Stimulated activated CD8-positive, alpha-beta memory T cell treated with anti-CD3 and anti-CD28 coated beads, Interleukin-7, amount 100 ng/mL, for 48 hours (primary cell): Measurements from ENCODE around the gene STX18.

ENCODE experiments used
- DNase-seq, 2 donors: peaks; one replicate each; pipeline ENCODE4 v3.0.0-alpha.2; 2020; ENCODE audit warnings: low read depth in 1 of 2; ENCODE audit errors: extremely low read depth in 1 of 2

Gene STX18

GRCh38 chr4:4408132-4408523 lies 133.7 kb downstream of the STX18 start:
- no peak for DNase-seq

DNA sequence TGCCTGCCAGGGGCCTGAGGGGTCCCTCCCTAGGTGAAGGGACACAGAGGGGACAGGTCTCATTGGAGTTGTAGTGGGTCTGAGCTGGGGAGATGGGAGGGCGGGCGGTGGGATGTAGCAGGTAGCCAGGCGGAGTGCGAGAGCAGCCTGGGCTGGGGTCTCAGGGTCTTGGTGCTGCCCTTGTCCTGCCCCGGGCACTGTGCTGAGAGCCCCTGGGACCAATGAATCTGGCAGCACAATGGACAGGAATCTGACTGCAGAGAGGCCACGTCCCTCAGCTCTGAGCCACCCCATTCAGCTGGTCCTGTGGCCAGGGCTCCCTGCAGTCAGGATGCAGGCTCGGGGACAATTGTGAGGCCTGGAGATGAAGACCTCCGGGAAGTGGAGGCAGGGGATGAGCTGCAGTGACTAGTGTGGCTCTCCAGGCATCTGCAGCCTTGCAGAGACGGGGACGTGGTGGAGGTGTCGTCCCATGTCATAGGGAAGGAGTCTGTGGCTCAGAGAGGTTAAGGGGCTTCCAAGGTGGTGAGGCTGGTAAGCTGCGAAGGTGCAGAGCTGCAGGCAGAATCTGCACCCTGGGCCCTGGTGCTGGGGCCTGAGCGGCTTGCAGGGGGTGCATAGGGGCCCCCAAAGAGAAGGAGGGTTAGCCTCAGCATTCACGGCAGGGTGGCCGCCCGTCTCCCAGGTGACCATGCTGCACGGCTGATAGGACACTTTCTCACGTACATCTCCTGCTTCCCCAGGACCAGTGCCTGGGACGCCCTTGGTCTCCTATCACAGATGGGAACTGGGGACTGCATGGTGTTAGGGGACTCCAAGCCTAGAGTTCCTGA lies 134.3 kb downstream of the STX18 start:
- DNase-seq: no peak

DNA sequence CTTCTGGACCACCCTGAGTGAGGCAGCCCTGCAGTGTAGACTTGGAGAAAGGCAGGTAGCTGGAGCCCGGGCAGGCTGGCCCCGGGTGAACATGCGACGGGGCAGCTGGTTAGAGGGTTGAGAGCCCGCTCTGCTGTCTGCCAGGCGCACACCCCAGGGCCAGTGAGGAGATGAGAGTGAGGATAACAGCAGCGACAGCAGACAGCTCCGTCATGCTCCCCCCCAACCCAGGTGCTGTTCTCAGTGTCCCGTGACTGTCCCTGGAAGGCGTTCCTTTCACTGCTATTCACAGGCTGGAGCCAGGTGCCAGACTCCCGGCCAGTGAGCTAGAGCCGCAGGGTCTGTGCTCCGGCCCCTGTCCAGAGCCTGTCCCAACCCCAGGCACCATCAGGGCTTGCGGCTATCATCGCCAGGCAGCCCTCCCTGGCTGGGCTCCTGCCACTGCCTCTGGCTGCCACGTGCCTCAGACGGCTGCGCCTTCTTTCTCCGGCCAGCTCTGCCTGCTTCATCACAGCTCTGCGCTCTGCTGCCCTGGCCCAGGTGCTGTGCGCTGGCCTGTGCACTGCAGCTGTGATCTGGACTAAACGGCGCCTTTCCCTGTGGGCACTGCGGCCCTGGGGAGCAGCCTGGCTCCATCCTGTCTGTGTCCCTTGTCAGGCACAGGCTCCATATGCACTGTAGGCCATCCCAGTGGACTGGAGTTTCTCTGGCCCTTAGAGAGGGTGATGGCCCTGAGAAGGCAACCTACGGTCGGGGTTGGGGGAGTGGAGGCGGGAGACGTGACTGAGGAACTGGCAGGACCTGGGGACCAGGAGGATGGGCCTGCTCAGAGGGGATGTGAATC lies 135.2 kb downstream of the STX18 start:
- DNase-seq: no peak

DNA sequence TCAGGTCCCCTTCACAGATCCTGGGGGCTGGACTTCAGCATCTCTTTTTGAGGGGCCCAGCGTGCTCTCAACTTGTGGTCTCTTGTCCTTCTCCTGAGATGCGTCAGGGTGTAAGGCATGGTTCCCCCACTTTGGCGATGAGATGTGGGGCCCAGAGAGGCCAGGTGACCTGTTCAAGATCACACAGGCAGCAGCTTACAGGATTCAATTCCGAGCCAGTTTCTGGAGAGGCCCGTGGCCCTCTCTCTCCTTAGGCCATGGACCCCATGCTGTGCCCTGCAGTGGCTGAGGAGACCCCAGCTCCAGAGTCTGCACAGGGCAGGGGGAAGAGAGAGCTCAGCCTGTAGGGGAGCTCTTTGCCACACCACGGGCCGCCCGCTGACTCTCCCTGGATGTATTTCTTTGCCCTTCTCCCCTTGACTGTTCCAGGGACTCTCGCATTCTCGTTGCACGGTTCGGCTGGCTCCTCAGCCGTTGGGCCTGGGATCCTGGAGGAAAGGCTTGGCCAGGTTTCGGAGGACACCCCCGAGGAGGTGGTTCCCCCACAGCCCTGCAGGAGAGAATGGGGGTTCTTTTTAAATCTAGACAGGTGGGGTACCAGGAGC lies 136.4 kb downstream of the STX18 start:
- no peak for DNase-seq

- DNase-seq: no peak
Measured at GRCh38 chr4:4402966-4403365, 138.9 kb downstream of the STX18 start.

- no peak for DNase-seq
Measured at GRCh38 chr4:4401036-4401435, 140.8 kb downstream of the STX18 start.

DNA sequence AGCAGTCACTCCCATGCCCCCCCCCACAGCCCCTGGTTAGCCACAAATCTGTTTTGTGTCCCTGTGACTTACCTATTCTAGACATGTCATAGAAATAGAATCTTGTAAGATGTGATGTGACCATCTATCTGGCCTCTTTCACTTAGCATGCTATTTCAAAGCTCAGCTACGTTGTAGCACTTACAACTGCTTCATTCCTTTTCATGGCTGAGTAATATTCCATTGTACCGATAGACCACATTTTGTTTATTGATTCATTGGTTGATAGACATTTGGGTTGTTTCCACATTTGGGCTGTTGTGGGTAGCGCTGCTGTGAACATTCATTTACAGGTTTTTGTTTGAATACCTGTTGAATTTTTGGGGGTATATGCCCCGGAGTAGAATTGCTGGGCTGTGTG lies 143.4 kb downstream of the STX18 start:
- no peak for DNase-seq

DNA sequence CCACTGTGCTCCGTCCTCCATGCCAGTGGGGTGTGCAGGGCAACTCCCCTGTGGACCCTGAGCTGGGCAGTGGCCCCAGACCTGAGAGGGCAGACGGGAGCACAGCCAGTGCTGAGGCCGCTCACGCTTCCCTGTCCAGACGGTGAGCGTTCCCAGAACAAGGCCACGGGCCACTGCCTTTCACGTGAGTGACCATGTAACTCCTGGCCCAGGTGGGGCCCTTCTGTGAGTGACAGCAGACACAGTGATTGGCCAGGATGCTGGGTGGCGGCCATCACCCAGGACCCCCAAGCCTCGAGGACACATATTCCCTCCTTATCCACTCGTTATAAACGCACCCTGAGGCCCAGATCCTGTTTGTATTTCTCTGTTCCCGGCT lies 144.4 kb downstream of the STX18 start:
- DNase-seq: no peak

DNA sequence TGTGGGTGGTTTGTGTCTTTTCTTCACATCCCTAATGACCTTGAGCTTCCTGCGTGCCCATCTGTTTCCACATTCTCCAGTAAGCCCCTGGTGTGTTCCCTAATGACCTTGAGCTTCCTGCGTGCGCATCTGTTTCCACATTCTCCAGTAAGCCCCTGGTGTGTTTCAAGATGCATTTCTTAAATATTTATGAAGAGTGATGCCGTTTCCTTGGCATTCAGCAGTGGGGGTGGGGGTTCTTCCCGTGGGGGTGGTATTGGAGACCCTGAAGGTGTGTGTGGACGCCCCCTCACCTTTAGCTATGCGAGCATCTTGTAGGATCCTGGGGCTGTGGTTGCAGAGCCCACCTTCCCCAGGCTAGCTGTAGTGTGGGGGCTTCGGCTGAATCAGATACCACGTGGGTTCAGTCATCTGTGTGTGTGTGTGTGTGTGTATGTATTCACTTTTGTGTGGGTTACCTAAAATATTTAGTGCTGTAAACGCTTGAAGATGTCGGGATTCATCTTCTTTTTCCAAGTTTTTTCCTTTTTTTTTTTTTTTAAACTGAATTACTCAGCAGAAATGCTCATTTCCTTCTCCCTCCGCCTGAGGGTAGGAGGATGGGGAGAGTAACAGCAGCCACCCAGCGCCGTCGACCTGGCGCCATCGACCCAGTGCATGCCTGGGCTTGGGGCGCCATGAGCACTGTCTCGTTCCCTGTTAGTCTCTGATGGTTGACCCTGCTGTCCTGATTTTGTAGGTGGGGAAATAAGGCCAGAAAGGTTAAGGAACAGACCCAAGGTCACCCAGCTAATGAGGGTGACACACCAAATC lies 145.0 kb downstream of the STX18 start:
- DNase-seq: no peak

DNA sequence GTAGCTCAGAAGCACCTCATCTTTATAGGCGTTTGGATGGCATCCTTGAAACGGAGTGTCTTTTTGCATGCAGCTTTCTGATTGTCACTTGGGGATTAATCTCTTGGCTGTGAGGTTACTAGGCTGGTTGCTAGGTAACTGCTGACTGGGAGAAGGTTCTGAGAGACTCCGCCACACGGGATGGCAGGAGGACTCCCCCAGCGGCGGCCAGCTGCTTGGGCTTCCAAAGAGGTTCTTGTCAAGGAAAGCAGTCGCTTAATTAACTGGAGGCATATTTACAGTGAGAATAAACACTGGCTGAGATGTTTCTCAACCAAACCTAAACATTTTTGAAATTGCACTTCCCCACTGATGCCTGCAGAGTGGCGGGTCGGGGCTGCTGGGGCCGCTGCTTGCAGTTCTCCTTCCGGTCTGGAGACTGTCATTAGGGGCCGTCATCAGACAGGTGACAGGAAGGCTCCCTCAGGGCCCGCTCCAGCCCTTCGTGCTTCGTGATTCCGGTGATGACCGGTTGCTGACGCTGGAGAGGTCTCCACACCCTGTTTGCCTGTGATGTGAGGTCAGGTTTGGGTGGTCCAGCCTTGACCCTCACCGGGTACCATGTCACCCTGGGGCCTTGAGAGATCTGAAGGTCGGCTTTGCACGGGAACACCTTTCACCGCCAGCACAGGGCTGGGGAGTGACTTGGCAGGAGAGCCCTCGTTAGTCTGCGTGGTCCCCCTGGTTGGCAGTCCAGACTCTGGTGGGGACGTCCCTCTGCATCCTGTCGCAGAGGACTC lies 145.8 kb downstream of the STX18 start:
- no peak for DNase-seq

- DNase-seq: no peak
Measured at GRCh38 chr4:4395371-4395770, 146.5 kb downstream of the STX18 start.

GRCh38 chr4:4394644-4395043 lies 147.2 kb downstream of the STX18 start:
- DNase-seq: no peak

DNA sequence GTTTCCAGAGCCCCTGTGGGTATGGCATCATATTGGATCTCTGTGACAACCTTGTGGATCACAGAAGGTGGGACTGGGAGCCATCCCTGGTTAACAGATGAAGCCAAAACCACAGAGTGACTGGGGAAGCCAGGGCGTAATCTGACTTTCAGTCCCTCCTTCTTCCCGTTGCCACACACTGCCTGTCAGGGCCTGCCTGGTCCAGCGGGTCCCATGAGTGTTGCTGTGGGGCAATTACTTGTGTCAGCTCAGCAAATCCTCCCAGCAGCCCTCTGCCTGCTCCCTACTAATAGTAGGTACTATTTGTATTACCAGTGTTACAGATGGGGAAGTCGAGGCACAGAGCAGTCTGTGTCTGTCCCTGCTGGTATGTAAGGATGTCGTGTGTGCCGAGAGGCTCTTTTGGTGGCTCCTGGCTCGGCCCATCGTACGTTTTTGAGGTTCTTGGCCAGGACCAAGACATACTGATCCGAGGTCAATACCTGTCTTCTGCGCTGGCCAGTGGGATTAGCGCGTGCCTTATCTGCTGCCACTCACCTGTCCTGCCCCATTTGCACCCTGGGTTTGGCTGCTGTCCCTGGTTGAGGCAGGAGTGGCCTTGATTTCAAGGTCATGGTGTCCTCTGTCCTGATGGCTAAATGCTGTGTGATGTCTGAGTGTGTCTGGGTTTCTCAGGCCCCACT lies 149.2 kb downstream of the STX18 start:
- no peak for DNase-seq

GRCh38 chr4:4391866-4392265 lies 150.0 kb downstream of the STX18 start:
- no peak for DNase-seq

- DNase-seq: no peak
Measured at GRCh38 chr4:4390515-4391240, 151.2 kb downstream of the STX18 start.

DNA sequence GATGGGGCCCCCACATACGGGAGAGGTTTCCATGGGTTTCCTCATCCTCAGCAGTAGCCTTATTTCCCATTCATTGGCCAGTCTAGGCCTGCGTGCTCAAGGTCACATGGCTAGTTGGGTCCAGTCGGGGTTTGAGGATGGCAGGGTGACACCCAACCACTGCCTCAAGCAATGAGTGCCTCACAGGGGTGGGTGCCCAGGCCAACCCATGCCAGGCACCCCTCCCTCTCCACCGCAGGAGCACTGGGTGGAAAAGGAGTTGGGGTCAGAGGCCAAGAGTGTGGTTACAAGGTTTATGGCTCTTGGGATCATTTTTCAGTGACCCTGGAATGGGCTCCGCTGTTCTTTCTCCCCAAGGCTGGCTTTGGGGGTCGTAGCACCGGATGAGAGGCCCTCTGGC lies 151.8 kb downstream of the STX18 start:
- no peak for DNase-seq

DNA sequence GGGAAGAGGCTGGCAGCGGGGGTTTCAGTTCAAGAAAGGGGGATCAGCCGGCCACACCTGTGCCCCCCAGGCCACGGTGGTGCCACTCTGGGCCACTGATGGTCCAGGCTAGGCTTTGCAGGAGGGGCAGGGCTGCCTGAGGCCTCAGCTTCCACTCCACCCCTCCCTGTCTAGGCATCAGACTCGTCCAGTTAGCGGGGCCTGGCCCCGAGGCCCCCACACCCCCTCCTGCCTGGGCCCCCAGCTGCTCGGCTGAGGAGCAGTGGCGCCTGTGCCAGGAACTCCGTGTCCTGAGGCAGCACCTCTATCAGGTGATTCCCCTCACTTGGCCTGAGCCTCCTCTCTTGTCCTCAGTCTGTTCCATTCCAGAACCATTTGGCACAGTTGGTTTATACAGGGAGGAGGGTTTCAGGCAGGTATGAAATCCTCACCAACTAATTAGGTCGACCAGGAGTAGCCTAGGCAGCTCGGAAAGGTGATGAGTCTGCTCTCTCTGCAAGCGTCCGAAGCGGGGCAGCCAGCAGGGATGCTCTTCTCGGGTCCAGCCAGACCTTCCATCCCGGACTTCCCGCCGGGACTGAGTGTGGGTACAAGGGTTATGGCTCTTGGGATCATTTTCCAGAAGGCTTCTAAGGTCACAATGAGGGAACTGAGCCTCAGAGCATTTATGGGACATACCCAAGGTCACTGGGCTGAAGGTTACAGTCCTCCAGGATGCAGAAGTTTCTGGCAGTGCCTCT lies 152.8 kb downstream of the STX18 start:
- no peak for DNase-seq

DNA sequence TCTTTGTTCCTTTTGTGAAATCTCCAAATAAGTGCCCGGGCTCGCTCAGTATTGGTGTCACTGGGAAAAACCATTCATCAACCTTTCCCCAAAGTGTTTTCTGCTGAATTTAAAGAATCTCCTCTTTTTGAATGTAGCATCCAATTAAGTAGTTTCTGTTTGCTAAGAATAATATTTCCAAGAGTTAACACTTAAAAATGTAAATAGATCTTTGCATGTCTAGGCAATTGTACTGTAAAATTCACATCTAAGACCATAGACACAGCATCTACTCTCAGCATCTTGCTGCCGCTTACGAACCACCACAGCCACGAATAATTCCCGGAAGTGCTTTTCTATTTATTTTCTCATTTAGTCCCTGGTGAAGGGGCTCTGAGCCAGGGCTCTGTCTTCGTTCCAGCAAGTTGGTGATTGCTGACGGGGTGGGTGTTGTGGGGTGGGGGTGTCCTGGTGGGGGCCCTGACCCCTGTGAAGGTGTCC lies 153.5 kb downstream of the STX18 start:
- DNase-seq: no peak
